ENCODE measurements around the gene TOP1. TPM values are rescaled to one million over a fixed set of nuclear protein-coding genes. Genes with fewer than 3 reads are reported as not detected.

Gene TOP1
- total and polyA plus RNA-seq, 9 of the 15 experiments (the other 6 are each of a cell fraction or from before 2014, with no cell fraction given): 26.4 to 127 (median 39.6) TPM

GRCh38 chr20:41145821-41146620 is 117.4 kb downstream of the TOP1 start:
- Histone ChIP-seq H3K9me1 (ENCODE audit: control insufficient read depth, insufficient read depth, low read length) (peaks cover 8% of the 10 kb centered on the region), H3K9ac (ENCODE audit: insufficient read depth in 1 of 2, low read depth in 2 of 2, low read length in 2 of 2) (no peak overlapping the region), H3K79me2 (ENCODE audit: control insufficient read depth, insufficient read depth, low read length) (peaks cover 79% of the 10 kb centered on the region), H3K27me3 (ENCODE audit: control insufficient read depth in 2 of 2, insufficient read depth in 2 of 2, low read length in 2 of 2) (no peaks in the 10 kb centered on the region), H3K36me3 (ENCODE audit: control insufficient read depth, insufficient read depth, low read length) (peaks cover 11% of the 10 kb centered on the region; the same call in 2 of the 3 replicates), H3K4me3 (no peak overlapping the region), H4K20me1 (replicated peaks; ENCODE audit: control insufficient read depth, insufficient read depth, low read length) (peaks cover 39% of the 10 kb centered on the region; the same call in 1 of the 2 replicates), H3K27ac (ENCODE audit: extremely low read depth, low read depth, low read length) (no peak overlapping the region), H3K4me1 (replicated peaks in 1 of 2; ENCODE audit: control insufficient read depth in 2 of 2, insufficient read depth in 2 of 2, low read length in 2 of 2) (peaks cover 16 to 31% of the 10 kb centered on the region in 2 experiments), H3K9me3 (replicated peaks; ENCODE audit: control insufficient read depth, insufficient read depth, low read depth, low read length) (no peaks in the 10 kb centered on the region), H2AFZ (ENCODE audit: low read depth, low read length) (no peak overlapping the region), H3K4me2 (ENCODE audit: insufficient read depth, low read length) (no peak overlapping the region)
- ATAC-seq (no peak), FAIRE-seq (no peak), DNase-seq (ENCODE audit: extremely low read depth in 1 of 4, low spot score in 3 of 4) (no peak)
- ChIA-PET CTCF (ENCODE audit: low intra/inter-chr PET ratio) (no interaction called here), POLR2A (interaction anchor here (0.6 to 1.2 kb wide), 3 partner anchors 22 to 716 kb away, joined by 3 to 5 read pairs (median 3); no protein-coding TSS in a partner anchor)
- 77% methylated on average over 9 of the region's 12 CpGs for WGBS (ENCODE audit: insufficient coverage, low coverage, missing lambda C conversion rate)
- in situ Hi-C loops (cut with MboI) (no loop called here), intact Hi-C loops (cut with micrococcal nuclease) (no loop called here)
- no TSS peak for BruUV-seq (replicated peaks)
- no peak for TF ChIP-seq ATF7 (IDR thresholded peaks at IDR 0.05)
- no peak for TF ChIP-seq OTX1 (CRISPR knock-in tag; IDR thresholded peaks at IDR 0.05)
- no peak for TF ChIP-seq NRF1 (conservative IDR thresholded peaks at IDR 0.05 in 1 of 2, IDR thresholded peaks at IDR 0.05 in 1 of 2)
- no peak for TF ChIP-seq TBP (optimal IDR thresholded peaks at IDR 0.05; ENCODE audit: low read depth, low read length)

GRCh38 chr20:41147767-41148191 is 119.2 kb downstream of the TOP1 start:
- Histone ChIP-seq H3K79me2 (ENCODE audit: control insufficient read depth, insufficient read depth, low read length) (peaks cover 79% of the 10 kb centered on the region), H3K9me3 (replicated peaks; ENCODE audit: control insufficient read depth, insufficient read depth, low read depth, low read length) (no peaks in the 10 kb centered on the region), H3K4me1 (replicated peaks in 1 of 2; ENCODE audit: control insufficient read depth in 2 of 2, insufficient read depth in 2 of 2, low read length in 2 of 2) (peaks cover 8 to 29% of the 10 kb centered on the region in 2 experiments; a peak in 4 of 5 replicates), H3K4me3 (no peak overlapping the region), H3K27ac (ENCODE audit: extremely low read depth, low read depth, low read length) (no peak overlapping the region), H3K9me1 (ENCODE audit: control insufficient read depth, insufficient read depth, low read length) (peaks cover 8% of the 10 kb centered on the region), H4K20me1 (replicated peaks; ENCODE audit: control insufficient read depth, insufficient read depth, low read length) (peaks cover 44% of the 10 kb centered on the region), H2AFZ (ENCODE audit: low read depth, low read length) (no peak overlapping the region), H3K9ac (ENCODE audit: insufficient read depth in 1 of 2, low read depth in 2 of 2, low read length in 2 of 2) (no peak overlapping the region), H3K27me3 (ENCODE audit: control insufficient read depth in 2 of 2, insufficient read depth in 2 of 2, low read length in 2 of 2) (no peaks in the 10 kb centered on the region), H3K4me2 (ENCODE audit: insufficient read depth, low read length) (no peak overlapping the region), H3K36me3 (ENCODE audit: control insufficient read depth, insufficient read depth, low read length) (peaks cover 11% of the 10 kb centered on the region; the same call in 2 of the 3 replicates)
- DNase-seq (ENCODE audit: extremely low read depth in 1 of 4, low spot score in 3 of 4) (no peak), ATAC-seq (no peak), FAIRE-seq (no peak)
- POLR2A ChIA-PET: interaction anchor here (0.6 kb wide), 1 partner anchor 127 kb away, joined by 3 read pairs; no protein-coding TSS in a partner anchor
- 73% methylated on average over 8 of the region's 8 CpGs for WGBS (ENCODE audit: insufficient coverage, low coverage, missing lambda C conversion rate)
- BruUV-seq (replicated peaks): no TSS peak
- intact Hi-C loops (cut with micrococcal nuclease): no loop called here
- no peak for TF ChIP-seq GABPA (tag; conservative IDR thresholded peaks at IDR 0.05; ENCODE audit: low read depth)
- CTCF ChIA-PET (ENCODE audit: low intra/inter-chr PET ratio): no interaction called here
- in situ Hi-C loops (cut with MboI): no loop called here
